HCEC 1CT (cell line): ENCODE data around the gene M1AP.
A peak's percentile ranks its signal among the peaks of the same experiment; 100 is the strongest.

Experiments used
- DNase-seq: peaks from one replicate; pipeline ENCODE4 v3.0.0-alpha.2; 2017

The M1AP gene

DNA sequence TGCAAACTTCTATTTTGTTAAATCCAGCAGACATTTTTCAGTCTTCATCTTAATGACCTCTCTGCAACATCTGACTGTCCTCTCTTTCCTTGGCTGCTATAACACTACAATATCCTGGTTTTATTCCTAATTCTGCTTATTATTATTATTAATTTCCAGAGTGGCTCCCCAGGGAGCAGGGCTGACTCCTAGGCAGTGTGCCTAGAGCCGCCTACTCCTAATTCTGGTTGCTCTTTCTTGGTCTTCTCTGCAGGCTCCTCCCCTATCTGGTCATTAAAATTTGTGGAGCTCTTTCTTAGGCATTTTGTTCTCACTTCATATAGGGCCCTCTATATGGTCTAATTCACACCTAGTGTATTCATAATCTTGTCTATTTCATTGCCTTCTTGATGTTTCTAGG is 105.2 kb downstream of the M1AP start:
- DNase-seq = no peak

DNA sequence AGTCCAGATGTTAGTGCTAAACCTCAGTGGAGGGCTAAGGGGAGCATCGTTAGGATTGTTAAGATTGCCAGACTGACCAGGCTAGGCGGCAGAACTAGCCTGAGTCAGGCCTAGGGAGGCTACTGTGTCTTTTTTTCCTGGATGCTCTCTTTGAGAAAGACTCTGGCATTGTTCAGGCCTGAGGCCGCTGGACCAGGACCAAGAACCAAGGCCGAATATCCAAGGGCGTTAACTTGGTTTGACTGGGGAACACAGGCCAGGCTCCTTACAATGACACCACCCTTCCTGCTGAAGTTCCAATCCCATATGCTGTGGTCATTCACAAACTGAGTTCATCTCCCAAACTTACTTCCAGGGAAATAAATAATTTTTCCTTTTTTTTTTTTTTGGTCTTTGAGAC is 107.8 kb downstream of the M1AP start:
- no peak for DNase-seq

DNA sequence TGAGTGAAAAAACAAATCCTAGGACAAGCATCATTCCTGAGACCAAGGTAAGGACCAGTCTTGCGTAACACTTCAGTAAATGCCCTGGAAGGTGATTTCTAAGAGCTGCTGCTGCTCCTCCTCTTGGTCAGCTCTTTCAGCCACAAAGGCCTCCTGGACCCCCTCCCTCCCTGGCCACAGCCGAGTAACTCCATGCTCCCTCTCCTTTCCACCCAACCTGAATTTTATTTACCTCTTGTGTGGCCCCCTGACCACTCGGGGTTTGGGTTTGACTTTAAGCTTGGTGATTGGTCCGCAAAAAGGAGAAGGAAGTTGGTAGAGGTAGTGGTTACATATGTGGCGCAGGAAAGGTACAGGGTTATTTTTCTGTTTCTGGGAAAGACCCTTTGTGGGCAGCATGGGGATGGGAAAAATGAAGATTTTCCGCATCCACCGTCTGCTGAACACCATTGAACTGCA is 109.2 kb downstream of the M1AP start:
- DNase-seq = no peak

DNA sequence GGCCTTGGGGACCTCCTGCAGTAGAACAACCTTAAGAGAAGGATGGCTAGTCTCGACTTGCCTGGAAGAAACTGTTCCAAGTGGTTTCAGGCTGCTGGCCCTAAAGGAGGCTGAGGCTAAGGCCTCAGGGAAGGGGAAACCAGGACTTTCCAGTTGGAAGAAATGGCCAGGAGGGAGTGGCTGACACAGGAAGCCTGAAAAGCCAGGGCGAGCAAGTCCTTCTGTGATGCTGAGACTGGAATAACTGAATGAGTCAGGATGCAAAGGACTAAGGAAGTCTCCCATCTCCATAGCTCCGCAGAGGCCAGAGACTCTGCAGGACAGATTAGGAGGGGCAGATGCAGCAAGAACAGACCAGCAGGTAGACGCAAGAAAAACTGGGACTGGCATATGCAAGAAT is 111.0 kb downstream of the M1AP start:
- no peak for DNase-seq

DNA sequence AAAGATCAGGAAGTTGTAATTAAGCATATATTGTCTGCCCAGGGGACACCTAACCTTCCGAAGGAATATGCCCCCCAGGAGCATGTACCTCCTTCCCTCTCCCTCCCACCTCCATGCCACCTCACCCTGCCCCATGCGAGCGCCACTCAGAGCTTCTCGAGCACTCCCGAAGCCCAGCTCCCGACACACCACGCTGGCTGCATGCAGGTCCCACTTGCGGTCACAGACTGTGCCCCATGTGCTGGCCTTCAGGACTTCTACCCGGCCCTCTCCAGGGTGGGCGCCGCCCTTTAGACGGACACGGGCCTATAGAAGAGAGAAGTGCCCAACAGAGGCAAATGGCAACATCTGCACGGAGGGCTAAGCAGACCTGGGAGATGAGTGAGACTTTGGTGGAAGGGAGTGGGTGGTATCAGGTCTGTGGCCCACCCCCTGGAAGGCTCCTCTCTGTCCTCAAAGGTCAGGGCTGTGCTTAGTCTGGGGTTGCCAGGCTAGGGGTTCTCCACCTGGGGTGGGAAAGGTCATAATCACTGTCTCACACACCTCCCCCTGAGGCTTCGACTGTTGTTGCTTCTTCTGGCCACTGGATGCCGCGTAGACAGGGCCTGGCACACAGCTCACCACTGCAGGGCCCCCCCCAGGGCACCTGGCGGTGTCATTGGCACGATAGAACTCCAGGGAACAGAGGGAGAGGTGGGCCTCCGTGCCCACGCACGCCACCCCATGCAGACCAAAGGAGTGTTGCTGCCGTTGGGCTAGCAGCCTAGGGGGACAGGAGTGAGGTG is 111.8 kb downstream of the M1AP start:
- no peak for DNase-seq

DNA sequence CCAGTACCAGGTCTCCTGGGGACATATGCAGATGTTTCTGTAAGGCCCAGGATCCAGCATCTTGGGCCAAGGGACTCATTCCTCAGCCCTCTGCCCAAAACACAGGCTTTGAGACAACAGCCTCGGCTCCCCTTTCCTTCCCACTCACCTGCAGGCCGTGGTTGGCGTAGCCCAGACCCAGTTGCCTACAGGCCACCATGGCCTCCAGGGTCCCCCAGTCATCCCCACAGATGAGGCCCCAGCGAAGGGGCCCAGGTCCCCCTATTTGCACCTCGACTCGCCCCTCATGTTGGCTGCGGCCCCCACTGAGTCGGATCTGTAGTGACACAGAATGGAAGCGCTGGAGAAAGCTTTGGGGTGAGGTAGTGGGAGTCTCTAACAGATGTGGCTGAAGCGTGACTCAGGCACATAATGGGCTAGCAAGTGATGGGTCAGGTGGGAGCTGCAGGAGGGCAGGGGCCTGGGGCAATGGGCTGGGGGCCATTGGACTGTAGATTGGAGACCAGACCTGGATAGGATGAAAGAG is 112.6 kb downstream of the M1AP start:
- no peak for DNase-seq

DNA sequence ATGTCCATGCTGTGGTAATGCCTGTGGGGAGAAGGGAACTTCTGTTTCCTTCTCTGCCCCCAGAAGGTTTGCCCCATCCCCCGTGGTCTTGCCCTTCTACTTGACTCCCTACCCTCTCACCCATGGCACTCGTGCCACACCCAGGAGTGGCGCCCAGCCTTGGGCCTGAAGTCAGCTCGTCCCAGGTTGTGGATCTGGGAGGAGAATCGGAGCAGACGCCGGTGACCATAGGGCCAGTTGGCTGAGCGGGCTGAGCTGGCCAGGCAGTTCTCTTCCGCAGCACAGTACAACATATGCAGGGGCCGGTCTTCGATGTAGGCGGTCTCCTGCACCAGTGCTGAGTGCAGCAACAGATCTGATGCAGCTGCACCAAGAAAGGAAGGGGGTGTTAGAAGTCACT is 113.7 kb downstream of the M1AP start:
- peak; percentile 27 for DNase-seq

DNA sequence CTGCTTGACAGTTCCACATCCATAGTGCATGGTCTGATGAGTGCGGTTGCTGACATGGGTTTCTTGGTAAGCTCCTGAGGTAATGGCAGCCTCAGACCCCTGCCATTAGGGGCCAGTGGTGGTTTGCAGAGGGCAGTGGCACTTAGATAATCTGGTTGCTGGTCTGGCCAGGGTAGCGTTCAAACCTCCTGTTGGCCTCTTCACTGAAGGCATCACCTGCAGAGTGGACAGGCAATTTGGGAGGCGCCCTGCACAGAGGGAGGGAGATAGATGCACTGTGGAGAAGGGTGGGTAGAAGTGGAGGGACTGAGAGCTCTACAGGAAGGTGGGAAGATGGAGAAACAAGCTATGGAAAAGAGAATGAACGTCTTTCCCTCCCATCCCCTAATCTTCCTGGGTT is 114.7 kb downstream of the M1AP start:
- no peak for DNase-seq

DNA sequence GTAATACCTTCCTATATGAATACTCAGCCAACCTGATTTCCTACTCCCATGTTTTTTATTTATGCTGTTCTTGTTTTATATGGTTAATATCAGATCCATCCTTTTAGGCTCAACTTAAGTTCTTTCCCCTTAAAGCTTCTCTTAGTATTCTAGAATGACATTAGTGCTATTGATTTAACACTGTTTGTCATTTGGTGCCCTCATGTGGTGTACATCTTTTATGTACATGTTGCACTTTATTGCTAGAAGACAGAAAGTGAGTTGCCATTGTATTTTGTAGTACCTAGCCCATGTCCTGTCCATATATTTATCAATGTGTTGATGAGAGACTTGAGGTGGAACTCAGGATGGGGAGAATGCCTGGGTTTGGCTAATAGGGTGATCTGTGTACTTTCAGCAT is 115.9 kb downstream of the M1AP start:
- peak; percentile 52 for DNase-seq

DNA sequence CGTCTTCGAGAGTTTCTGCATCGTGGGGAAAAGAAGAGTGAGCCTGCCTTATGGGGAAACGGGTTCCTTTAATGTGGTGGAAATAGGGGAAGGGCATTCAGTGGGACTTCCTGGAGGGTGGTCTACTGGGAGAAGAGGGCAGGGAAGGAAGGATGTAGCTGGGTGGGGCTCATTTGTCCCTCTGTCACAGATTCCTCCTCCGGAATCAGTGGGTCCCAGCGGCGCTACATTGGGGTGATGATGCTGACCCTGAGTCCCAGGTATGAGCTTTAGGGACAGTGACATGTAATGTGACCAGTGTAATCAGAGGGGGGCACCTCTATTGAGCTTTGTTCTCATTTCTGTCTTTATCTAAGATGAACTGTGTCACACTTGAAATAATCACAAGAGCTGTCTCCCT is 116.5 kb downstream of the M1AP start:
- no peak for DNase-seq

DNA sequence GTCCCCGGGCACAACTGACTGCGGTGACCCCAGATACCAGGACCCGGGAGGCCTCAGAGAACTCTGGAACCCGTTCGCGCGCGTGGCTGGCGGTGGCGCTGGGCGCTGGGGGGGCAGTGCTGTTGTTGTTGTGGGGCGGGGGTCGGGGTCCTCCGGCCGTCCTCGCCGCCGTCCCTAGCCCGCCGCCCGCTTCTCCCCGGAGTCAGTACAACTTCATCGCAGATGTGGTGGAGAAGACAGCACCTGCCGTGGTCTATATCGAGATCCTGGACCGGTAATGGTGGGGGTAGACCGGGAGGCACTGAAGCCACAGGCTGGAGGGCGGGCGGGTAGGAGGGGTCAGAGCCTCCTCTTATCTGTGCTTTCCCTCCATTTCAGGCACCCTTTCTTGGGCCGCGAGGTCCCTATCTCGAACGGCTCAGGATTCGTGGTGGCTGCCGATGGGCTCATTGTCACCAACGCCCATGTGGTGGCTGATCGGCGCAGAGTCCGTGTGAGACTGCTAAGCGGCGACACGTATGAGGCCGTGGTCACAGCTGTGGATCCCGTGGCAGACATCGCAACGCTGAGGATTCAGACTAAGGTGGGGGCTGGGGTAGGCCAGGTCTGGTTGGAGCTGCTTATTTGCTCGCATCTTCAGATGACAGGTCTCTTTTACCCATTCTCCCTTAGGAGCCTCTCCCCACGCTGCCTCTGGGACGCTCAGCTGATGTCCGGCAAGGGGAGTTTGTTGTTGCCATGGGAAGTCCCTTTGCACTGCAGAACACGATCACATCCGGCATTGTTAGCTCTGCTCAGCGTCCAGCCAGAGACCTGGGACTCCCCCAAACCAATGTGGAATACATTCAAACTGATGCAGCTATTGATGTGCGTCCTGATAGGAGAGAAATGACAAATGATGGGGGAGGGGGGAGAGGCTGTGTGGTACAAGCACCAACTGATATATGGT is 117.6 kb downstream of the M1AP start:
- DNase-seq = peak; percentile 55

DNA sequence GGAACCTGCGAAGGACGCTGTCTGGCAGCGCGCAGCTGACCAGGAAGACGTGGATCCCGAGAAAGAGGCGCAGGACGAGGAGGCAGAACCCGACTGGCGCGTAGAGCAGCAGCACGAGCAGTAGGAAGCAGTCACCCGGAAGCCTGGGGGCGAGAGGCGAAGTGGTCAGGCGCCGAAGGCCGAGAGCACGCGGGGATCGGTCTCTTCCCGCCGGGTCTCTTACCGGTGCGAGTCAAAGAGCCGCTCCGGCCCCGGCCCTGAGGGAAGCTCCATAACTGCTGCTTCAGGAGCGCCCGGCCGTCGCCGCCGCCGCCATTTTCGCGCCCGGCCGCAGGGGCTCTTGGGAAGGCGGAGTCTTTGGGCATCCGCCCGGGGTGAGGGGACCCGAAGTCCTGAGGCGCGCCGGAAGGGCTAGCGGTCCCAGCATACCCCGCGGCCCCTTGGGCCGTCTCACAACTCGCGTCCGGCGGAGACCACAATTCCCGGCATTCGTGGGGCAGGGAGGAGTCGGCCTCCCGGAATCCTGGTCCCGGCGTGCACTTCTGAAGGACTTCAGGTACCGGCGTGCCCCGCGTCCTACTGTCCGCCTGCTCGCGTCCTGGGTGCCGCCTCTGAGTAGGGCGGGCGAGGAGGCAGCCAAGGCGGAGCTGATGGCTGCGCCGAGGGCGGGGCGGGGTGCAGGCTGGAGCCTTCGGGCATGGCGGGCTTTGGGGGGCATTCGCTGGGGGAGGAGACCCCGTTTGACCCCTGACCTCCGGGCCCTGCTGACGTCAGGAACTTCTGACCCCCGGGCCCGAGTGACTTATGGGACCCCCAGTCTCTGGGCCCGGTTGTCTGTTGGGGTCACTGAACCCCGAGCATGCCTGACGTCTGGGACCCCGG is 118.5 kb downstream of the M1AP start, which contains the start of the genes AUP1 and HTRA2:
TSS of gene AUP1 (minus strand) at position 350 of the 882 bp plus-strand sequence. CDS start at position 273, 77 bp downstream.
TSS of gene HTRA2 (plus strand) at position 577 of the 882 bp plus-strand sequence. CDS start at position 651, 74 bp downstream.
- DNase-seq = peak; percentile 100

DNA sequence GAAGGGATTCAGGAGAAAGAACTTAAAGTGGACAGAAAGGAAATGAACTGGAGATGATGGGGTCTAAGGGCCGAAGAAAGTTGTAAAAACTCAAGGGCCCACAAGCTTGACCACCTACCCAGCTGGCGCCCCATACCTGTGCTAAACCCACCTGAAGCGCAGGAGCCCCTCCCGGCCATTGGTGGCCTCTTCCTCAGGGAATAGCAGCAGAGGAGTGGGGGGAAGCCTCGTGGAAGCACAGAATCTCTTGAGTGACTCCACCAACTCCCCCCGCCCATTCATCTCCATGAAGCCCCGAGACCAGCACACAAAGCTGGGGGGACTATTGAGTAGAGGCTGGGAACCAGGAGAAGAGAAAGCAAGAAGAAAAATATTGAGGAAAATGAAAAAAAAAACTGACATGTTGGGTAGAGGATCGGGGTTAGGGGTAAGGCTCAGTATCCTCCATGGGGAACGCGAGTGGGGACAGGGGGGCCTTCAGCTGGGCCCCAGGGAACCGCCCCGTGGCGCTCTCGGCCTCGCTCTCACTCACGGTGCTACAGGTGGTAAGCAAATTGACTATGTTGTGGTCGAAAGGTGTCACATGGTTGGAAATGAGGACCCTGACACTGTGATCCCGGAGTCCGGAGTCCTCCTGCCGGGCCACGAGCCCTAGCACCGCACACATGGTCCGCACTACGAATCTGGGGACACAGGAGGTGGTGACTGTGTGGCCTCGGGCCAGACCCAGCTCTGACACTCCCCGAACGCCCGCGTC is 119.4 kb downstream of the M1AP start:
- no peak for DNase-seq

DNA sequence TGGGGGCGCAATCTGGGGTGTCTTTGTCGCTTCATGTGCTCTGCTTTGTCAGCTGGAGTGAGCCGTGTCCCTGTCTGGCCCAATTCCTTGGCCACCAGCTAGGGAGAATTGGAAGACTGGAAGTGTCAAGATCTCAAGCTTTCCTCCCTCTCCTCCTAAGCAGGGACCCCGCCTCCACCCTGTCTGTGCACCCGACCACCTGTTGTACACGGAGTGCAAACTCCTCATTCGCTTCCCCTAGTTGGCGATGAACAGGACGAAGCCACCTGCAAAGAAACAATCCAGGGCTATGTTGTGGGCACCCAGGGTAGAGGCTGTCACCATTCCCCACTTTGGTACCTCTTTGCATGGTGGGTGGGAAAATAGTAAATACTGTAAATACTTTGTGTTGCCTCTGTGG is 120.4 kb downstream of the M1AP start:
- DNase-seq = no peak

DNA sequence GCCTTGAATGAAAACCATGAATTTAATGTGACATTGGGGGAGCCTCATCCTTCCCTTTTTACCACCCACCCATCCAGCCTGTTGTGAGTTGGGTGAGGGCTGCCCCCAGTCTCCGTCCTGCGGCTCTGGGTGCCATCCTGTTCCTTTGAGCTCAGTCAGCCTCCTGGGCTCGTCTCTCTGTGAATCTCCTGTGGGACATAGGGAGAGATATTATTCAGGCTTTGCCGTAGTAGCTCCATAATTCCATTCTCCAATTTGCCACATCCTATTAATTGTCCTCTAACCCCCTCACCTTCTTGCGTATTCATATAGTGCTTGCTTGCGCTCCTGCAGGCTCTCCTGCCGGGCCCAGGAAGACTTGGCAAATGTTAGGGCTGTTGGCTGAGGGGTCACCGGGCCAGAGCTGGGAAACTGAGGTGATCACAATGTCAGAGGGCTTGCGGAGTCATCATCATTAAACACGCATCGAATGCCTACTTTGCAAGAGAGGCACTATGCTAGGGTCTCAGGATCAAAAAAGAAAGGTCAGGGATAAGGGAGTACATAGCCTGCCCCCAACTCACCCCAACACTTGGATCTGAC is 121.4 kb downstream of the M1AP start:
- DNase-seq = no peak

DNA sequence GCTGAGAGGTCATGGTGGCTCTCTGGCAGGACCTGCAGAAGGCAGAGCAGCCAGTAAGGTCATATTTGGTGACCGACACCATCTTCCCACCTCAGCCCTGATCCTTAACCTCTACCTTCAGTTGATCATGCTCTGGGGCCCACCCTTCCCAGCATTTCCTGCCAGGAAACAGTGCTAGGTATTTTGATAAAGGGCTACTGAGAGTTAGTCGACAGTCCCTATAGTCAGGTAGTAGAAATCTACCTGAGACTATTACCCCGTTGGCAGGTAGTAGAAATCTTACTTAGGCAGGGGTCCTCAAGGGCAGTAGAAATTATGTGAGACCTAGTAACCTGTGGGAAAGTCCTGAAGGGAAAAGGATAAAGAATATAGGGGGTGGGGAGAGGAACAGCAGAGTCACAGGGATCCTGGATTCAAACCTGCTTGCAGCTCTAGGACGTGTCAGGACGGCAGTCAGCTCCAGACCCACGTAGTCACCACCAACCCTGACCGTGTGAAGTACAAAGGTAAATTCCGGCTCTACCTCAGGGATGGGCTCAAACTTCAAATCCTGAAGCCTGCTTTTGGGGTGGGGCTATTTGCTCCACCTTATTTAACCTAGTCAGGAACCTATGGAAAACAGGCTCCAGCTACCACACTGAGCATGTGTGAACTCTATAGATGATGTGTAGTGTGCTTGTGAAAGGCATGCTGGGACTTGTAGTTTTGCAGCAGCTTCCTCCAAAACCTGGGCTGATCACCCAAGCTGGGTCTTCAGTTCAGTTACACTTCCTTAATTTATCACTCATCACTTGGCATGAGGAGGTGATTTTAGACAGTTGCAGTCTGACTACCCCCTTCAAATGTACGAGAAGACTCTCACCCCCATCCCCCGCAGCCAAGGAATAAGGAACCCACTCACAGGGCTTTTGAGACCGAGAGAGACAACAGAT is 122.1 kb downstream of the M1AP start, which contains the start of gene DQX1:
TSS of gene DQX1 (minus strand) at position 515 of the 932 bp plus-strand sequence. CDS start at position 13, 502 bp downstream.
- peak; percentile 38 for DNase-seq

DNA sequence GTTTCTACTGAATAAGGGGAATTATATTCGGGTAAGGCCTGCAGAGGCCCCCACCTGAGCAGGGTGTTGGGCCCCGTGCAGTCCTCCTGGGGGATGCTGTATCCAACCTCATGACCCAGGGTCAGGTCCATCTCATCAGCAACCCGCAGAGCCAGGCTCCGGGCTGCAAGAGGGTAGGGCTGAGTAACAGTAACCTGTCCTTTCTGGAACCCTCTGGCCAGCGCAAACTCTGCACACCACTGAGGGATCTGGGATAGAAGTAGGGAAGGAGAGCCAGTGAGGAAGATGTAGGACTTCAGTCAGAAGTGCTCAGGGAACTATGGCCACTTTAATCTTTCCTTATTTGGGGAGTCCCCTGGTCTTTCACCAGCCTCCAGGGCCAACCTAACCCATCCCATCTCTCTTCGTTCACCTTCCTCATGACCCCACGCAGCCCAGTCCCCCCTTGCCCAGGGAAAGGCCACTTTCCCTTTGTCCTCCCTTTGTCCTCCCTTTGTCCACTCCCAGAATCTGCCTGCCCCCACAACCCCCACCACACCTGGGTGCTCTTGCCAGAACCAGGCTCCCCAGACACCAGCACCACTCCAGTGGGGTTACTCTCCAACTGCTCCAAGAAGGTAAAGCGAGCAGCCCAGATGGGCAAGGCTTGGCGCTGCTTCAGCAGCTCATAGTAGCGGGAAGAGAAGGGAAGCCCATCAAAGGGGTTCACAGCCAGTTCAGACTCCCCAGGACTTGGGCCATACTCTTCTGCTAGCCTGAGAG is 123.0 kb downstream of the M1AP start:
- DNase-seq = no peak

DNA sequence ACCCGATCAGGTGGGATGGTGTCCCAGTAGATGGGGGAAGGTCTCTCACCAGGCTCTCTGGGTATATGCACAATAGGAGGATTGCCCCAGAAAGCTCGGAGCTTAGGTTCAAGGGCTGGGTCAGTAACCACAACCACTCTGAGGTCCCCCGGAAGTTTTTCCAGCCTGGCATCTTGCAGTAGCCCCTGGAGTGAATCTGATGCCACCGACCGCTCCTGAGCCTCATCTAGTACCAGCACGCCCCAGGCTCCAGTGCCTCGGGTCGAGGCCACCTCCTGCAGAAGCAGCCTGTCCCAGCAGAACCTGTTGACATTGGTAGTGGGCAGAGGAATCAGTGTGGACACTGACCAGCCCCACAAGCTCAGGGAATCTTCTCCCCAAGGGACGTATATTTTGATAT is 124.1 kb downstream of the M1AP start:
- DNase-seq = no peak

DNA sequence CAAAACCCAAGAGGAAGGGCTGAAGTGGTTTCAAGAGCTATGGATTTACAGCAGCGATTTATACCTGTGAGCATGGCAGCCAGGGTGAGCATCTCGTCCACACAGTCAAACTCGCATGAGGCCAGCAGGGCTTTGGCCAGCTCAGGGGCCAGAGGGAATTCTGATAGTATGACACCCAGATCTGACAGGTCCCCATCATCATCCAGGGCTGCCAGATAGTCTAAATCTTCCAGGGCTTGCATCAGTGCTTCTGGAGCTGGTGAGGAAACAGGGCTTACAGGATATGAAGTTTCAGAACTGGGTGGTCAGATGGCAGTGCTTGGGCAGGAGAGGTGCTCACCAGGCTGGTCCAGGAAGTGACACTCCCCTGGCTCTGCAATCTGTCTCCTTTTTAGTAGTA is 125.6 kb downstream of the M1AP start:
- DNase-seq = no peak
